Measurements from ENCODE around the gene SPON1. TPM values are rescaled to one million over a fixed set of nuclear protein-coding genes. Genes with fewer than 3 reads are reported as not detected.
A peak's percentile ranks its signal among the peaks of the same experiment; 100 is the strongest.
"Not testable (repeated sequence)": the region's sequence is repeated elsewhere in the genome, so short reads cannot be mapped to it uniquely, and the experiment has no call there.

The SPON1 gene
- total RNA-seq, 2 experiments from 2014 or later: 0.96 to 1.4 TPM

DNA sequence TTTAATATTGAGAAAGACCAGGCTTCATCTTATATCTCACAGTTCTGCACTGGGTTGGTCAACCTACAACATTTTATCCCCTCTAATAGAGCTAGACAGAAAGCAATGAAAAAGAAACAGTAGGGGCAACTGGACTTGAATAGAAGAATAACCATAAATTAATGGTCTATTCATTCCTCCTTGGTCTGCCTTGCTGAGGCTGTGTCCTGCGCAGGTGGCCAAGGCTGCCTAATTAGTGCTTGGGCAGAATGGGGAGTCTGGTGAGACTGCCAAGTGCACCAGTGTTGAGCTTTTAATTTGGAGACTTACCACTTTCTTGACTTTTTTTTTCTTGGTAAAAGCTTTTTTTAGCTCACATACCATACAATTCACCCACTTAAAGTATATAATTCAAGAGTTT, 35.0 kb upstream of the SPON1 start:
- CTCF ChIA-PET: interaction anchor here (2.9 kb wide), 1 partner anchor 155 kb away, joined by 8 read pairs; no protein-coding TSS in a partner anchor
- ATAC-seq (no peak), DNase-seq (no peak)
- TF ChIP-seq, protein P1, sequence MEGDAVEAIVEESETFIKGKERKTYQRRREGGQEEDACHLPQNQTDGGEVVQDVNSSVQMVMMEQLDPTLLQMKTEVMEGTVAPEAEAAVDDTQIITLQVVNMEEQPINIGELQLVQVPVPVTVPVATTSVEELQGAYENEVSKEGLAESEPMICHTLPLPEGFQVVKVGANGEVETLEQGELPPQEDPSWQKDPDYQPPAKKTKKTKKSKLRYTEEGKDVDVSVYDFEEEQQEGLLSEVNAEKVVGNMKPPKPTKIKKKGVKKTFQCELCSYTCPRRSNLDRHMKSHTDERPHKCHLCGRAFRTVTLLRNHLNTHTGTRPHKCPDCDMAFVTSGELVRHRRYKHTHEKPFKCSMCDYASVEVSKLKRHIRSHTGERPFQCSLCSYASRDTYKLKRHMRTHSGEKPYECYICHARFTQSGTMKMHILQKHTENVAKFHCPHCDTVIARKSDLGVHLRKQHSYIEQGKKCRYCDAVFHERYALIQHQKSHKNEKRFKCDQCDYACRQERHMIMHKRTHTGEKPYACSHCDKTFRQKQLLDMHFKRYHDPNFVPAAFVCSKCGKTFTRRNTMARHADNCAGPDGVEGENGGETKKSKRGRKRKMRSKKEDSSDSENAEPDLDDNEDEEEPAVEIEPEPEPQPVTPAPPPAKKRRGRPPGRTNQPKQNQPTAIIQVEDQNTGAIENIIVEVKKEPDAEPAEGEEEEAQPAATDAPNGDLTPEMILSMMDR (IDR thresholded peaks at IDR 0.05): no peak
- Mint-ChIP-seq H3K9me3 (peaks cover 5% of the 10 kb centered on the region), H3K4me1 (ENCODE audit: low read depth) (peaks cover 39% of the 10 kb centered on the region), H3K27ac (no peak overlapping the region), H3K36me3 (ENCODE audit: low read depth) (no peaks in the 10 kb centered on the region), H3K4me3 (no peak overlapping the region), H3K27me3 (no peaks in the 10 kb centered on the region)
- POLR2A ChIA-PET: no interaction called here
- intact Hi-C loops (cut with micrococcal nuclease): no loop called here

DNA sequence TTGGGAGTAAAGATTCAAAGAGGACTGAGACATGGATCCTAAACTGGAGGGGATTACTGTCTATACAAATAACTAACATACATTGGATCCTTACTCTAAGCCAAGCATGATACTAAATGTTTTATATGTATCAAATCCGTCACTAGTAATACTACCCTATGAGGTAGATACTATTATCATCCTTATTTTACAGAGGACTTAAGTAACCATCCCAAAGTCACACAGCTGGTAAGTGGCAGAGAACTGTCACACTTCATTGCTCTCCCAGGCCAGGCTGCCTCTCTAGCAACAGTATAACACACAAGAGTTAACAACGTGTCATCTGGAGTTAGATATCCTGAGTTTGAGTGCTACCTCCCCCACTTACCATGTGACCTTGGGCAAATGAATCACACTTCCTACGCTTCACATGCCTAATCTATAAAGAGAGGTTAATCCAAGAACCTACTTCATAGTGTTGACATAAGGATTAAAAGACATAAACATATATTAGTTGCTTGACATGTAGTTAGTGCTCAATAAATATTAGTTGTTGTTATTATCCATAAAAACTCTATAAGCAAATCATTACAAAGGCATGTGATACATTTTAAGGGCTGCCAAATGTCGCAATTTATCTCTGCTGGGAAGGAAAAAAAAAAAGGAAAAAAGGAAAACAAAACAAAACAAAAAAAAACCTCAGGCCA, 33.8 kb upstream of the SPON1 start:
- Mint-ChIP-seq H3K4me3 (no peak overlapping the region), H3K9me3 (peaks cover 8% of the 10 kb centered on the region), H3K27ac (no peak overlapping the region), H3K27me3 (no peaks in the 10 kb centered on the region), H3K36me3 (ENCODE audit: low read depth) (no peaks in the 10 kb centered on the region), H3K4me1 (ENCODE audit: low read depth) (peaks cover 27% of the 10 kb centered on the region)
- TF ChIP-seq, protein P1 (IDR thresholded peaks at IDR 0.05): no peak
- intact Hi-C loops (cut with micrococcal nuclease): no loop called here
- ChIA-PET POLR2A (no interaction called here), CTCF (no interaction called here)
- ATAC-seq (no peak), DNase-seq (peak; percentile 16)

DNA sequence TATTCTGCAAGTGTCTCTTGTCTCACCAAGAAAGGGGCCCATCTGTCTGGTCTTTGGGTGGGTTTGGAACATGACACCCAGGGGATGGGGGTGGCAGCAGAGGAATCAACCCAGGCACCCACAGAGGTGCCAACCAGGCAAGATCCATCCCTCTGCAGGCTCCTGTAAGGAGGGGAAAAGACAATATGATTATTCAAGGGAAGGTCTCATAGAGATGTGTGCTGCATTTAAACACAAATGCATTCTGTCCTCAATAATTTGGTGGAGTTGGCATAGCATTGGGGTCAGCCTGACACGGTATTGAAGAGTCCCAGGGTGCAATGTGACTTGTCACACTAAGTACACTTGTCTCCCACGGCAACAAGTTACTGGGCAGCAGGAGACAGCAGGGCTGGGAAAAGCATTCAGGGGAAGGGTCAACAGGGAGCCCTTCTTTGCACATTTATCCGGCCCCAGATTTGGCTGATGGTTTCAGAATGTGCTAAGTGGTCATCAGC, 33.1 kb upstream of the SPON1 start:
- intact Hi-C loops (cut with micrococcal nuclease): no loop called here
- no peaks in the 10 kb centered on the region for H3K36me3 Mint-ChIP-seq (ENCODE audit: low read depth)
- H3K9me3 Mint-ChIP-seq: peaks cover 8% of the 10 kb centered on the region
- ATAC-seq (no peak), DNase-seq (no peak)
- H3K4me1 Mint-ChIP-seq (ENCODE audit: low read depth): peaks cover 20% of the 10 kb centered on the region
- ChIA-PET CTCF (interaction anchor here (1.1 kb wide), 1 partner anchor 157 kb away, joined by 4 read pairs; no protein-coding TSS in a partner anchor), POLR2A (no interaction called here)
- H3K27ac Mint-ChIP-seq: no peak overlapping the region
- TF ChIP-seq, protein P1 (IDR thresholded peaks at IDR 0.05): no peak
- no peak overlapping the region for H3K4me3 Mint-ChIP-seq
- H3K27me3 Mint-ChIP-seq: no peaks in the 10 kb centered on the region

DNA sequence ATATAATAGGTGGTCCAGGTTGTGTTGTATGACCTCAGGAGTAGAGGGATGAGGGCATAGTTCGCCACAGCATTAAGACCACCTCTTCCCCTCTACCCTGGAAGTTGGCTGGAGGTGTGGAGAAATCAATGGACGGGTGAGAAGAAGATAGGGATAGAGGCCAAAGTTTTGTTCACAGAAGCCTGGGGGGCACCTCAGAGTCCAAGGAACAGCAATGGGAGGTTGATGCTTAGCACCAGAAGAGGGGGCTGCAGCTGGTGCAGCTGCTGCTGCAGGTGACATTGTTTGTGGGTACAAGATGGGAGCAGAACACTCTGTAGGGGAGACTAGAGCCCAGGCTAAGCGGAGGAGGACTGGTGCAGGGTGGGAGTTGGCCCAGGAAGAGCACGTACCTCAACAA, 31.2 kb upstream of the SPON1 start:
- peaks cover 2% of the 10 kb centered on the region for H3K36me3 Mint-ChIP-seq (ENCODE audit: low read depth)
- ChIA-PET CTCF (interaction anchor here (1.0 to 1.5 kb wide), 3 partner anchors 14 to 203 kb away, joined by 3 to 6 read pairs (median 3); no protein-coding TSS in a partner anchor), POLR2A (interaction anchor here (0.7 kb wide), 1 partner anchor 62 kb away, joined by 3 read pairs; no protein-coding TSS in a partner anchor)
- peaks cover 10% of the 10 kb centered on the region for H3K9me3 Mint-ChIP-seq
- TF ChIP-seq, protein P1 (IDR thresholded peaks at IDR 0.05): no peak
- no peak for ATAC-seq
- H3K27me3 Mint-ChIP-seq: no peaks in the 10 kb centered on the region
- H3K4me3 Mint-ChIP-seq: no peak overlapping the region
- DNase-seq: no peak
- H3K4me1 Mint-ChIP-seq (ENCODE audit: low read depth): peaks cover 9% of the 10 kb centered on the region
- intact Hi-C loops (cut with micrococcal nuclease): no loop called here
- H3K27ac Mint-ChIP-seq: no peak overlapping the region

DNA sequence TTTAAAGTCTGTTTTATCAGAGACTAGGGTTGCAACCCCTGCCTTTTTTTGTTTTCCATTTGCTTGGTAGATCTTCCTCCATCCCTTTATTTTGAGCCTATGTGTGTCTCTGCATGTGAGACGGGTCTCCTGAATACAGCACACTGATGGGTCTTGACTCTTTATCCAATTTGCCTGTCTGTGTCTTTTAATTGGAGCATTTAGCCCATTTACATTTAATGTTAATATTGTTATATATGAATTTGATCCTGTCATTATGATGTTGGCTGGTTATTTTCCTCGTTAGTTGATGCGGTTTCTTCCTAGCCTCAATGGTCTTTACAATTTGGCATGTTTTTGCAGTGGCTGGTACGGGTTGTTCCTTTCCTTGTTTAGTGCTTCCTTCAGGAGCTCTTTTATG, 25.4 kb upstream of the SPON1 start:
- H3K27ac Mint-ChIP-seq; H3K27me3 Mint-ChIP-seq; ATAC-seq; H3K36me3 Mint-ChIP-seq (ENCODE audit: low read depth); H3K4me3 Mint-ChIP-seq; intact Hi-C loops (cut with micrococcal nuclease); POLR2A ChIA-PET; DNase-seq: not testable (repeated sequence)
- CTCF ChIA-PET: interaction anchor here (1.0 kb wide), 1 partner anchor 163 kb away, joined by 3 read pairs; no protein-coding TSS in a partner anchor
- peaks cover 10% of the 10 kb centered on the region for H3K9me3 Mint-ChIP-seq
- peaks cover 26% of the 10 kb centered on the region for H3K4me1 Mint-ChIP-seq (ENCODE audit: low read depth)

DNA sequence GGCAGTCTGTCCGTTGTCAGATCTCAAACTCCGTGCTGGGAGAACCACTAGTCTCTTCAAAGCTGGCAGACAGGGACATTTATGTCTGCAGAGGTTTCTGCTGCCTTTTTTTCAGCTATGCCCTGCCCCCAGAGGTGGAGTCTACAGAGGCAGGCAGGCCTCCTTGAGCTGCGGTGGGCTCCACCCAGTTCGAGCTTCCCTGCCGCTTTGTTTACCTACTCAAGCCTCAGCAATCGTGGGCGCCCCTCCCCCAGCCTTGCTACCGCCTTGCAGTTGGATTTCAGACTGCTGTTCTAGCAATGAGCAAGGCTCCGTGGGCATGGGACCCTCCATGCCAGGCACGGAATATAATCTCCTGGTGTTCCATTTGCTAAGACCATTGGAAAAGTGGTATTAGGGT, 23.7 kb upstream of the SPON1 start:
- POLR2A ChIA-PET; intact Hi-C loops (cut with micrococcal nuclease); H3K9me3 Mint-ChIP-seq; H3K27ac Mint-ChIP-seq; ATAC-seq; H3K36me3 Mint-ChIP-seq (ENCODE audit: low read depth); H3K4me3 Mint-ChIP-seq; H3K27me3 Mint-ChIP-seq: not testable (repeated sequence)
- peak; percentile 38 for DNase-seq
- peaks cover 31% of the 10 kb centered on the region for H3K4me1 Mint-ChIP-seq (ENCODE audit: low read depth)
- CTCF ChIA-PET: interaction anchor here (1.0 to 1.9 kb wide), 3 partner anchors 18 to 166 kb away, joined by 3 to 4 read pairs (median 4); no protein-coding TSS in a partner anchor

Data from activated CD8-positive, alpha-beta T cell treated with anti-CD3 and anti-CD28 coated beads for 36 hours (primary cell).